Sciatic nerve (tissue), 2 donors: ENCODE results near the gene PIGM. TPM values are rescaled to one million over a fixed set of nuclear protein-coding genes. Genes with fewer than 3 reads are reported as not detected.
"Not testable (repeated sequence)": the region's sequence is repeated elsewhere in the genome, so short reads cannot be mapped to it uniquely, and the experiment has no call there.

Experiments used
- ATAC-seq: fragments of 200-7000 bp; cut with Tn5 transposase; one replicate; pipeline ENCODE4 v1.9.1; 2020; ENCODE audit warnings: mild to moderate bottlenecking, moderate library complexity
- DNase-seq: peaks from one replicate; pipeline ENCODE4 v3.0.0-alpha.2; 2020; ENCODE audit warnings: low spot score
- intact Hi-C: fragments of 100-400 bp; cut with DNase I; formaldehyde crosslinking; loops from one replicate; pipeline ENCODE4 v1.14.2; 2022
- total RNA-seq: library from RNA; stranded (reverse); fragmentation: NEBNext Ultra II Directional; extraction: Animal tissue kit (Norgen Biotek cat#: 25700); gene quantifications from one replicate; pipeline ENCODE4 v1.2.1, GENCODE V29; 2021
- donor health status: DM: no; HTN: no; CAD: no.
- donor health status: DM: no; HTN: no; CAD: no.

Gene PIGM
- total RNA-seq, 1 donor from 2014 or later, result 5.9 TPM

DNA sequence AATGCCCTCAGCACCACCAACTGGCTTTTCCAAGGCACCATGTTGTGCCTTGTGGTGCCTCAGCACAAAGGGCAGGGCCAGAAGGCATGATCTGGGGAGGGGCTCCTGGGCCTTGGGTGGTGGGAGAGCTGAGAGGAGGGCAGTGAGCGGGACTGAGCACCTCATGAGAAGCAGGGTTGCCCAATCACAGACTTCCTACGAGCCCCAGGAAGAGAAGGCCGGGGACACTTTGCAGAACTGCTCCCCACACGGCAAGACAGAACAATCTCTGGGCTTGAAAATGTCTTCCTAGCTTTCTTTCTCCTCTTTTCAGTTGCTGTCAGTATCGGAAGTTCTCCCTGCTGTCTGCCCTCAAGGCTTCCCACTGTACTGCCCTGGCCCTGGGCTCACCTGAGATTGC lies 31.4 kb upstream of the PIGM start:
- intact Hi-C loops, result no loop called here
- DNase-seq, result no peak
- ATAC-seq, result no peak

DNA sequence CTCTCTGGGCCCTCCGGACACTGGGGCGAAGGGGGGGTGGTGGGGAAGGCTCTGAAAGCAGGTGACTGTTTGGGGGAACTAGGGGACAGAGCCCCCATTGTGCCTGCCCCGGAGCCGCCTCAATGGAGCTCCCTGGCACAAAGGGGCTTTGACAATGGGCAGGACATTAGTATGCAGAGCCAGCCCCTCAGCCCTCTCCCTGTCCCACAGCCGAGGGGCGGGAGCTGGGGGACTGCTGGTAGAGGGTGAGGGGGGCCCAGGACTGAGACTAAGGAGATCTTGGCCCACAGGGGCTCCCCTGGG lies 30.4 kb upstream of the PIGM start:
- DNase-seq, result peak; percentile 81
- peak; percentile 77 for ATAC-seq
- intact Hi-C loops, result no loop called here

DNA sequence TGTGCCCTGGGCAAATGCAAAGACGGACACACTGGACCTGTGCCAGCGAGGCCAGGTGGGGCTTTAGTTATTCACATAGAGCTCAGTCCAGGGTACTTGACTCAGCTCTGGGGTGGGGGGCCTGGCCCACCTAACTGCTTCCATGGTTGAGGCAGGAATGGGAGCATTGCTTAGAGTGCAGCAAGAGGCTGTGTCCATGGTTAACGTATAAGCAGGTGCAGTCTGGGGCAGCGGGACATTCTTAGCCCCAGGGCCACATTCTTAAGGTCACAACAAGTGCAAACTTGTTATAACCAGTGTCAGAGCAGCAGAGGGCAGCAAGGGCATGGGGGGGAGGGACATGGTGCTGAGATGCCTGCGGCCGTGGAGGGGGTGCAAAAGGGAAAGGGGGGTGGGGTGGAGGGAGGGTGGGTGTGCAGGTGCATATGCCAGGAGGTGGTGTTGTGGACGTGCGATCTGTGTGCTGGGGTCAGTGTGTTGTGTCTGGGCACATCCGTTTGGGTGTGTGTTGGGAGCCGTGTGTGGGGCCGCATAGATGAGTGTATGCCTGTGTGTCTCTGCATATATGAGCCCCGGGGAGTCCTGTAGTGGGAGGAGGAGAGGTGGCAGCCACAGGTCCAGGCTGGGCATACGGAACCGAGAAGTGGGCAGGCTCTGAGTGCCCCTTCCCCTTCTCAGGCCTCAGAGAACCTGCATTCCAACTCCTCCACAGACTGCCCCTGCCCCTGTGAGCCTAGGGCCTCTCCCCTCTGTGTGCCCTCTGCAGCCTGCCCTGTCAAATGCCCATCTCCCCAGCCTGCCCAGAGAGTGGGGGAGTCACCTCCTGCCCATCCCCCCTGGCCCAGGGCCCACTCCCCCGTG lies 29.8 kb upstream of the PIGM start:
- ATAC-seq (peak; percentile 24), DNase-seq (no peak)
- intact Hi-C loops, result no loop called here

- intact Hi-C loops, result no loop called here
- ATAC-seq (no peak), DNase-seq (no peak)
Measured at GRCh38 chr1:160058087-160058486, 26.3 kb upstream of the PIGM start.

GRCh38 chr1:160056648-160057169 lies 24.9 kb upstream of the PIGM start:
- DNase-seq, result no peak

GRCh38 chr1:160053548-160054365 lies 22.0 kb upstream of the PIGM start:
- ATAC-seq (peak; percentile 29), DNase-seq (no peak)
- intact Hi-C loops, result no loop called here

More at GRCh38 chr1:160056648-160057169, 24.9 kb upstream of the PIGM start:
- intact Hi-C loops, result no loop called here
- no peak for ATAC-seq

DNA sequence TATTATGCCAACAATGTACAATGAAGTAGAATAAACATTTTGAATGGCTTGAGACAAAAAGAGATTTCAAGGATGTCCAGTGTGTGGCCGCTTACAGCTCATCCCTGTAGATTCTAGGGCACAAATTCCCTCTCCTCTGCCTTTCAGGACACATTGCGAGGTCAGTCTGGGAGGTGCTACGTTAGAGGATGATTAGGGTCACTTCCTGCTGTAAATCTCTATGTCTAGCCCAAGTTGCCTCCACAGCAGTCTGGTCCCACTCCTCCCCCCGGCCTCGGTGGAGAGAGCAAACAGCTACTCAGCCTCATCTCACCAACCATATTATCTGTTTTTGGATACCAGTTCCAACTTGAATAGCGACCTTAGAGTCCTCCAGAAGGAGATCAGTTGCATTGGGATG lies 21.1 kb upstream of the PIGM start:
- ATAC-seq (no peak), DNase-seq (no peak)
- intact Hi-C loops, result no loop called here

GRCh38 chr1:160050619-160051018 lies 18.8 kb upstream of the PIGM start:
- ATAC-seq (peak; percentile 77), DNase-seq (no peak)
- intact Hi-C loops, result no loop called here

GRCh38 chr1:160050182-160050581 lies 18.4 kb upstream of the PIGM start:
- DNase-seq, ATAC-seq, intact Hi-C loops: not testable (repeated sequence)

GRCh38 chr1:160049101-160049500 lies 17.3 kb upstream of the PIGM start:
- intact Hi-C loops, result loop anchor here (5.0 kb wide), 1 partner anchor 33 kb away; the partner anchor contains the start of gene KCNJ9
- DNase-seq, result no peak
- no peak for ATAC-seq

DNA sequence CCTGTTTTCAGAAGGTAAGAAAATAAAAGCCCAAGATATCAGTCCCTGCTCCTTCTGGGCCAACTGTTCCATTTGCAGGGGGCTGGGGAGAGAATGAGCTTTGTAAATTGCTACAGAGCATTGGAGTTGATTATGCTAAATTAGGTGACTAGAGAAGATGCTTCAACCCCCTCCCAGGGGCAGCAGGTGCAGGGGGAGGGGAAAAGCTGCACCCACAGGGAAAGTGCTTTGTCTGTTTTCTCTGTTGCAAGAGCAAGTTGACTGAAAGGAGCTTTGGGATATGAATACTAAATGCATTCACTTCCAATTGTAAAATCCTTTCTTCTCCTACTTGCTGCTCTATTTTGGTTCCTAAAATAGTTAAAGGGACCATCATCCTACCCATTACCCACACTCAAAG lies 16.5 kb upstream of the PIGM start:
- ATAC-seq, result no peak
- intact Hi-C loops, result loop anchor here (5.0 kb wide), 1 partner anchor 34 kb away; the partner anchor contains the start of gene KCNJ9
- DNase-seq, result no peak

- intact Hi-C loops, result loop anchor here (5.0 kb wide), 1 partner anchor 35 kb away; the partner anchor contains the start of gene KCNJ9
- no peak for ATAC-seq
- DNase-seq, result no peak
Measured at GRCh38 chr1:160047111-160047991, 15.6 kb upstream of the PIGM start.

DNA sequence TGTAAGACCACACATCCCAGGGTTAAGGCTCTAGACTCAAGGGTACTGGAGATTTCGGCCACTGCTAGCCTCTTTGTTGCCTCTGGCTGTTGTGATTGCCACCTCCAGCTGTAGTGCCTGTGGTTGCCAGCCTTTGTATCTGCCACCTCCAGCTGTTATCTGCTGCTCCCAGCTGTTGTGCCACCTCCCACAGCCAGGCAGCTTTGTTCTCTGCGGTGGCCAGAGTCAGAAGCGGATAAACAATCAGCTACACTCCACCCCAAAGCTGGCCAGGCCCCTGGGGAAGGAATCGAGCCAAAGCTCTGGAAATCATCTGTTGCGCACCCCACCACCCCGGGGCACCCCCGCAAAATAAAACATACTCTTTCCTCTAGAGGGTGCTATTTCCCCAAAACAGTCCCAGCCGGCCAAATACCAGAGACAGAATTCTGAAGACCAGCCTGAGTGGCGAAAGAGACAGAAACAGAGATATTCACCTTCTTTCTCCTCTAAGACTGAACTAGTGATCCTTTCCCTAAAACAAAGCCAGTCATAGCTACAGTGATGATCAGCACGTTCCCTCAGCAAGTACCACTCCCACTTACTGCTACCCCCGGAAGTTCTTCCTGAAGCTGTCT lies 14.8 kb upstream of the PIGM start:
- DNase-seq (peak; percentile 78), ATAC-seq (peak; percentile 95)
- intact Hi-C loops, result loop anchor here (5.0 kb wide), 1 partner anchor 36 kb away; the partner anchor contains the start of gene KCNJ9

- intact Hi-C loops, result loop anchor here (5.0 kb wide), 1 partner anchor 37 kb away; the partner anchor contains the start of gene KCNJ9
- DNase-seq (no peak), ATAC-seq (no peak)
Measured at GRCh38 chr1:160045653-160046052, 13.9 kb upstream of the PIGM start.

- no peak for ATAC-seq
- intact Hi-C loops, result no loop called here
- DNase-seq, result no peak
Measured at GRCh38 chr1:160043543-160043942, 11.8 kb upstream of the PIGM start.

DNA sequence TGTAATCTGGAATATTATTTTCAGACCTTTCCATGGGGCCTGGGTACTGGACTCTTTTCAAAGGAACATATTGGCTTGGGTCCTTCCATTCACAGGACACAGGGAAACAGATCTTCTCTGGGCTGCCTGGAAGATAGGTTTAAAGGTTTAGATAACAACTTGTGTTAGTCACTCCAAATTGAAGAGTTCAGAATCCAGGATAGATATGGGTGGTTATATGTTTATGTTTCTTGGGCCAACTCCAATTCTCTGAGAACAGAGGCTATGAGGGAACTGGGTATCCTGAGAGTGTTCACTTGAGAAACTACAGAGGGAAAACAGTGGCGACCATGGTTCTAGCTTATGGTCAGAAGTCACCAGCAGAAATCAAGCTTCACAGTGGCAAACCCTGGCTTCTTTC lies 8.7 kb upstream of the PIGM start:
- ATAC-seq (no peak), DNase-seq (no peak)
- intact Hi-C loops, result no loop called here

GRCh38 chr1:160032165-160032820 lies 503 bp upstream of the PIGM start:
- ATAC-seq, result peak; percentile 64
- intact Hi-C loops, result no loop called here

More at GRCh38 chr1:160032165-160032820, 503 bp upstream of the PIGM start:
- no peak for DNase-seq
